Spleen (tissue), 11 donors: ENCODE data around the gene DCTN1. TPM values are rescaled to one million over a fixed set of nuclear protein-coding genes. Genes with fewer than 3 reads are reported as not detected.

Experiments used
- DNase-seq: peaks from one replicate; pipeline ENCODE4 v3.0.0-alpha.2; 2020
- H3K27ac ChIP-seq, 8 donors: fragments of 200-600 bp; sonication (generic) in 7 of 8; 1 replicate in 4 of 8; 2 replicates in 4 of 8; pipeline versions ENCODE4 v1.5.0 to v1.8.0; 2016 to 2021; ENCODE audit warnings: inconsistent platforms in 4 of 8, mild to moderate bottlenecking in 4 of 8, moderate library complexity in 1 of 8
- H3K27me3 ChIP-seq, 7 donors: fragments of 200-600 bp; sonication (generic) in 6 of 7; replicated peaks in 1 of 7; 1 replicate in 4 of 7; 2 replicates in 3 of 7; pipeline versions ENCODE4 v1.5.0 to v1.8.0; 2016 to 2021; ENCODE audit warnings: inconsistent platforms in 3 of 7, mild to moderate bottlenecking in 1 of 7
- H3K36me3 ChIP-seq, 6 donors: fragments of 200-600 bp; sonication (generic) in 5 of 6; 1 replicate in 4 of 6; 2 replicates in 2 of 6; pipeline versions ENCODE4 v1.5.0 to v1.8.0; 2016 to 2021; ENCODE audit warnings: inconsistent platforms in 2 of 6
- H3K4me1 ChIP-seq, 6 donors: fragments of 200-600 bp; sonication (generic) in 5 of 6; 1 replicate in 3 of 6; 2 replicates in 3 of 6; pipeline versions ENCODE4 v1.5.0 to v1.8.0; 2016 to 2021; ENCODE audit warnings: inconsistent platforms in 3 of 6
- H3K4me3 ChIP-seq, 8 donors: fragments of 200-600 bp; sonication (generic) in 7 of 8; 1 replicate in 4 of 8; 2 replicates in 4 of 8; pipeline versions ENCODE4 v1.5.0 to v1.8.0; 2016 to 2021; ENCODE audit warnings: inconsistent platforms in 4 of 8, mild to moderate bottlenecking in 4 of 8, moderate library complexity in 2 of 8
- H3K9me3 ChIP-seq, 8 donors: fragments of 200-600 bp; sonication (generic) in 7 of 8; 1 replicate in 4 of 8; 2 replicates in 4 of 8; pipeline versions ENCODE4 v1.5.0 to v1.8.0; 2016 to 2021; ENCODE audit warnings: inconsistent platforms in 4 of 8
- CTCF ChIP-seq, 11 experiments: fragments of 200-600 bp in 7 of 11; fragments of 450-650 bp in 4 of 11; sonication (generic) in 4 of 11; IDR thresholded peaks in 8 of 11; conservative IDR thresholded peaks in 3 of 11; 1 replicate in 7 of 11; 2 replicates in 4 of 11; pipeline versions ENCODE4 v1.4.0 to v1.8.0; 2016 to 2021; ENCODE audit warnings: antibody characterized with exemption in 11 of 11, inconsistent platforms in 4 of 11, mild to moderate bottlenecking in 1 of 11
- POLR2A ChIP-seq, 3 donors: fragments of 450-650 bp; IDR thresholded peaks; one replicate each; pipeline ENCODE4 v1.5.1; 2017; ENCODE audit warnings: antibody characterized with exemption in 3 of 3, mild to moderate bottlenecking in 1 of 3
- POLR2AphosphoS5 ChIP-seq, 3 donors: sonication (generic); formaldehyde crosslinking; IDR thresholded peaks; one replicate each; pipeline ENCODE4 v1.5.1; 2017; ENCODE audit warnings: antibody characterized with exemption in 3 of 3
- WGBS, 5 donors: extraction: QIAGEN DNeasy Blood & Tissue Kit in 3 of 5; methylation state at CpG; one replicate each; pipeline versions ENCODE4 v1.1.5 to v1.1.7; 2013 to 2018; 5-methylcytosine and 5-hydroxymethylcytosine counted together
- intact Hi-C: fragments of 100-400 bp; cut with DNase I; formaldehyde crosslinking; loops from one replicate; pipeline ENCODE4 v1.15.0; 2023; ENCODE audit warnings: low total_unique reads
- polyA plus RNA-seq, 3 donors: library from polyadenylated mRNA; stranded (reverse); fragments of 200-250 nt; gene quantifications; one replicate each; pipeline ENCODE4 v1.2.1, GENCODE V29; 2013
- total RNA-seq, 7 donors: library from RNA; depleted of rRNA in 3 of 7; stranded (reverse); fragments of >200 nt in 3 of 7; fragmentation: NEBNext Ultra II Directional in 4 of 7; extraction: Animal tissue kit (Norgen Biotek cat#: 25700) in 4 of 7; gene quantifications; one replicate each; pipeline versions ENCODE4 v1.1.0 to v1.2.1, GENCODE V29; 2016 to 2021
- donor health status: healthy with polysubstance abuse.
- donor health status: DM: no; HTN: no; CAD: no; lungs with moderate emphysema.
- donor health status: DM: no; HTN: no; CAD: no.
- donor health status: Bipolar disorder and iron deficiency.
- donor health status: healthy.
- donor health status: DM: no; HTN: no; CAD: no.
- donor health status: DM: yes; HTN: yes; CAD: no.

The DCTN1 gene
- total and polyA plus RNA-seq, 10 donors = 47.8 to 113 (median 95.1) TPM

- WGBS, 5 donors = 68 to 76% (median 68%) methylated on average over 5 of the region's 5 CpGs
- Histone ChIP-seq H3K27ac (no peak overlapping the region), H3K4me1 (peaks cover 15 to 58% (median 35%) of the 10 kb centered on the region in 6 donors), H3K4me3 (peak overlapping the region; percentile 70 to 94 (median 86)), H3K36me3 (peaks cover 0 to 12% (median 0%) of the 10 kb centered on the region in 6 donors), H3K27me3 (no peaks in the 10 kb centered on the region), H3K9me3 (no peaks in the 10 kb centered on the region)
- no peak for TF ChIP-seq CTCF (IDR thresholded peaks at IDR 0.05 in 8 of 11, conservative IDR thresholded peaks at IDR 0.05 in 3 of 11)
- intact Hi-C loops = no loop called here
- no peak for DNase-seq
These were observed 10.5 kb upstream of the DCTN1 start for GRCh38 chr2:74390606-74391005.

GRCh38 chr2:74387346-74387745 lies 7.2 kb upstream of the DCTN1 start:
- WGBS, 5 donors = 93 to 97% (median 95%) methylated on average over 1 of the region's 1 CpG
- H3K36me3 ChIP-seq = peaks cover 0 to 40% (median 3%) of the 10 kb centered on the region in 6 donors
- no peaks in the 10 kb centered on the region for H3K27me3 ChIP-seq
- no peak overlapping the region for H3K4me3 ChIP-seq
- peaks cover 15 to 77% (median 39%) of the 10 kb centered on the region in 6 donors for H3K4me1 ChIP-seq
- H3K27ac ChIP-seq = no peak overlapping the region
- no peak for TF ChIP-seq POLR2A (IDR thresholded peaks at IDR 0.05)
- TF ChIP-seq CTCF (IDR thresholded peaks at IDR 0.05 in 8 of 11, conservative IDR thresholded peaks at IDR 0.05 in 3 of 11) = no peak
- no peak for TF ChIP-seq POLR2AphosphoS5 (IDR thresholded peaks at IDR 0.05)
- intact Hi-C loops = no loop called here
- H3K9me3 ChIP-seq = no peaks in the 10 kb centered on the region
- DNase-seq = no peak

- intact Hi-C loops = no loop called here
- Histone ChIP-seq H3K4me1 (peaks cover 9 to 83% (median 45%) of the 10 kb centered on the region in 6 donors), H3K9me3 (no peaks in the 10 kb centered on the region), H3K4me3 (no peak overlapping the region), H3K27ac (no peak overlapping the region), H3K27me3 (no peaks in the 10 kb centered on the region), H3K36me3 (peaks cover 0 to 40% (median 3%) of the 10 kb centered on the region in 6 donors)
- no peak for TF ChIP-seq CTCF (IDR thresholded peaks at IDR 0.05 in 8 of 11, conservative IDR thresholded peaks at IDR 0.05 in 3 of 11)
- no peak for TF ChIP-seq POLR2AphosphoS5 (IDR thresholded peaks at IDR 0.05)
- TF ChIP-seq POLR2A (IDR thresholded peaks at IDR 0.05) = no peak
- no peak for DNase-seq
- WGBS, 5 donors = 77 to 89% (median 79%) methylated on average over 8 of the region's 8 CpGs
These were observed 5.3 kb upstream of the DCTN1 start for GRCh38 chr2:74385396-74385795.

- Histone ChIP-seq H3K4me3 (no peak overlapping the region), H3K36me3 (peaks cover 0 to 40% (median 3%) of the 10 kb centered on the region in 6 donors), H3K9me3 (no peaks in the 10 kb centered on the region), H3K27ac (no peak overlapping the region), H3K4me1 (peaks cover 8 to 83% (median 44%) of the 10 kb centered on the region in 6 donors), H3K27me3 (no peaks in the 10 kb centered on the region)
- 85 to 93% (median 85%) methylated on average over 3 of the region's 3 CpGs for WGBS, 5 donors
- intact Hi-C loops = no loop called here
- TF ChIP-seq POLR2A (IDR thresholded peaks at IDR 0.05) (no peak), CTCF (IDR thresholded peaks at IDR 0.05 in 8 of 11, conservative IDR thresholded peaks at IDR 0.05 in 3 of 11) (no peak)
- no peak for DNase-seq
These were observed 3.9 kb upstream of the DCTN1 start for GRCh38 chr2:74384051-74384450.
